SK-N-SH treated with all-trans-retinoic acid at 6 μM for 48 hours (cell line): ENCODE measurements around the gene SCN2B.

Source experiments
- ATAC-seq: fragments of 200-7000 bp; cut with Tn5 transposase; 3 replicates; pipeline ENCODE4 v1.9.1; 2020; ENCODE audit warnings: mild to moderate bottlenecking, moderate library complexity
- ARNTL ChIP-seq: fragments of 450-650 bp; formaldehyde crosslinking; IDR thresholded peaks from 2 replicates; pipeline ENCODE4 v1.5.0; 2020; ENCODE audit warnings: low read depth, mild to moderate bottlenecking, moderate library complexity, borderline replicate concordance
- BACH2 ChIP-seq: fragments of 250-450 bp; sonication (Bioruptor Pico); IDR thresholded peaks from 2 replicates; pipeline ENCODE4 v1.9.0; 2021; ENCODE audit warnings: mild to moderate bottlenecking, borderline replicate concordance
- CREB5 ChIP-seq: fragments of 250-450 bp; sonication (Bioruptor Pico); IDR thresholded peaks from 2 replicates; pipeline ENCODE4 v1.5.1; 2020; ENCODE audit warnings: low read depth, mild to moderate bottlenecking, moderate library complexity
- CSDC2 ChIP-seq: fragments of 250-450 bp; sonication (Bioruptor Pico); IDR thresholded peaks from 2 replicates; pipeline ENCODE4 v1.5.0; 2020; ENCODE audit warnings: mild to moderate bottlenecking, moderate library complexity
- CSRNP3 ChIP-seq: fragments of 250-450 bp; sonication (Bioruptor Pico); IDR thresholded peaks from 2 replicates; pipeline ENCODE4 v1.5.1; 2021; ENCODE audit warnings: mild to moderate bottlenecking, moderate library complexity
- ESRRG ChIP-seq: fragments of 250-450 bp; sonication (Bioruptor Pico); IDR thresholded peaks from 2 replicates; pipeline ENCODE4 v1.6.1; 2021; ENCODE audit warnings: mild to moderate bottlenecking
- GLIS3 ChIP-seq: fragments of 250-450 bp; sonication (Bioruptor Pico); IDR thresholded peaks from 2 replicates; pipeline ENCODE4 v1.5.0; 2020; ENCODE audit warnings: mild to moderate bottlenecking, moderate library complexity
- OSR1 ChIP-seq: fragments of 250-450 bp; sonication (Bioruptor Pico); IDR thresholded peaks from 2 replicates; pipeline ENCODE4 v1.8.0; 2022; ENCODE audit warnings: moderate library complexity, mild to moderate bottlenecking, inconsistent platforms
- PPARA ChIP-seq: fragments of 250-450 bp; sonication (Bioruptor Pico); IDR thresholded peaks from 2 replicates; pipeline ENCODE4 v1.5.0; 2020; ENCODE audit warnings: mild to moderate bottlenecking, borderline replicate concordance
- RARB ChIP-seq: fragments of 250-450 bp; sonication (Bioruptor Pico); IDR thresholded peaks from 2 replicates; pipeline ENCODE4 v1.8.0; 2021; ENCODE audit warnings: mild to moderate bottlenecking, moderate library complexity
- SNAI2 ChIP-seq: fragments of 250-450 bp; sonication (Bioruptor Pico); IDR thresholded peaks from 2 replicates; pipeline ENCODE4 v1.5.0; 2020; ENCODE audit warnings: mild to moderate bottlenecking, moderate library complexity
- TCF4 ChIP-seq: fragments of 250-450 bp; sonication (Bioruptor Pico); IDR thresholded peaks from 2 replicates; pipeline ENCODE4 v1.8.0; 2021; ENCODE audit warnings: mild to moderate bottlenecking, moderate library complexity, borderline replicate concordance
- TOX ChIP-seq: fragments of 250-450 bp; sonication (Bioruptor Pico); IDR thresholded peaks from 2 replicates; pipeline ENCODE4 v1.8.0; 2021; ENCODE audit warnings: mild to moderate bottlenecking, moderate library complexity, borderline replicate concordance
- ZFP3 ChIP-seq: fragments of 250-450 bp; sonication (Bioruptor Pico); IDR thresholded peaks from 2 replicates; pipeline ENCODE4 v1.5.0; 2020; ENCODE audit warnings: mild to moderate bottlenecking, moderate library complexity
- ZNF565 ChIP-seq: fragments of 450-650 bp; formaldehyde crosslinking; conservative IDR thresholded peaks from 2 replicates; pipeline ENCODE4 v1.5.0; 2020; ENCODE audit warnings: low read depth, mild to moderate bottlenecking, moderate library complexity
- ZNF70 ChIP-seq: fragments of 450-650 bp; formaldehyde crosslinking; IDR thresholded peaks from 2 replicates; pipeline ENCODE4 v1.5.0; 2020; ENCODE audit warnings: mild to moderate bottlenecking, moderate library complexity
- ZNF8 ChIP-seq: fragments of 450-650 bp; formaldehyde crosslinking; IDR thresholded peaks from 2 replicates; pipeline ENCODE4 v1.5.0; 2020; ENCODE audit warnings: mild to moderate bottlenecking, moderate library complexity
- TF ChIP-seq, protein P1 (sequence below): fragments of 250-450 bp; sonication (Bioruptor Pico); IDR thresholded peaks from 2 replicates; pipeline ENCODE4 v1.5.0; 2020; ENCODE audit warnings: mild to moderate bottlenecking, moderate library complexity
- TF ChIP-seq, protein P2 (sequence below): fragments of 250-450 bp; sonication (Bioruptor Pico); IDR thresholded peaks from 2 replicates; pipeline ENCODE4 v1.8.0; 2020; ENCODE audit warnings: mild to moderate bottlenecking, moderate library complexity, borderline replicate concordance

Gene SCN2B

DNA sequence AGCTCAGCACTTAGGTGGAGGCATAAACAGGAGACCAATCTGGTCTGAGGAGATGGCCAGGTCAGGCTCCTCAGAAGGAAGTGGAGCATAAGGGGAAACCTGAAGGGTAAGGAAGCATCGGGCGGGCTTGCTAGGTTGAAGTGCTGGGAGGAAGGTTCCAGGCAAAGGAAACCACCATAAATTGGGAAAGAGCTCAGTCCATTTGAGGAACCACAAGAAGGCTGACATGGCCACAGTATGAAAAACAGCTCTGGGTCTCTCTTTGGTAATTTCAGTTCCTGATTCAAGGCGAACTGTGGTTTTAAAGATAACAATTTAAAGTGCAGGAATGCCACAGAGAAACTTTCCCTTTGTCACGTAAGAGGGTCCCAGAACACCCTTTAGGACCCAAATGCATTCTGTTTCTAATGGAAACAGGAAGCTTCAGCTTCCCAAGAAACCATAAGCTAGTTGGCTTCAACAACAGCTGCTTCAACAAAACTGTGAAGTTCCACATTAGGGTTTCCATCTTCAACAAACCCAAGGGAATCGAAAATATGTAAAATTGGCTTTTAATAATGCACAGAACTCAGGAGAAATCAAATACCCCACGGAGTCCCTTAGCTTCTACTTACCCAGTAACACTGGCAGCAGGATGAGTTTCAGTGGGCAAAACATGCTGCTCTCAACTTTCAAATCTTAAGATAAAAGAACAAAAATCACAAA lies 37.9 kb upstream of the SCN2B start:
- ATAC-seq = no peak
- no peak for TF ChIP-seq ESRRG (CRISPR knock-in tag)
- no peak for TF ChIP-seq CSRNP3 (CRISPR knock-in tag)
- TF ChIP-seq CREB5 (CRISPR knock-in tag) = no peak
- TF ChIP-seq ZNF565 (CRISPR knock-in tag) = no peak
- no peak for TF ChIP-seq RARB (CRISPR knock-in tag)
- TF ChIP-seq CSDC2 (CRISPR knock-in tag) = no peak
- TF ChIP-seq ZNF70 (CRISPR knock-in tag) = no peak
- no peak for TF ChIP-seq OSR1 (CRISPR knock-in tag)
- no peak for TF ChIP-seq GLIS3 (CRISPR knock-in tag)
- TF ChIP-seq, protein P1, sequence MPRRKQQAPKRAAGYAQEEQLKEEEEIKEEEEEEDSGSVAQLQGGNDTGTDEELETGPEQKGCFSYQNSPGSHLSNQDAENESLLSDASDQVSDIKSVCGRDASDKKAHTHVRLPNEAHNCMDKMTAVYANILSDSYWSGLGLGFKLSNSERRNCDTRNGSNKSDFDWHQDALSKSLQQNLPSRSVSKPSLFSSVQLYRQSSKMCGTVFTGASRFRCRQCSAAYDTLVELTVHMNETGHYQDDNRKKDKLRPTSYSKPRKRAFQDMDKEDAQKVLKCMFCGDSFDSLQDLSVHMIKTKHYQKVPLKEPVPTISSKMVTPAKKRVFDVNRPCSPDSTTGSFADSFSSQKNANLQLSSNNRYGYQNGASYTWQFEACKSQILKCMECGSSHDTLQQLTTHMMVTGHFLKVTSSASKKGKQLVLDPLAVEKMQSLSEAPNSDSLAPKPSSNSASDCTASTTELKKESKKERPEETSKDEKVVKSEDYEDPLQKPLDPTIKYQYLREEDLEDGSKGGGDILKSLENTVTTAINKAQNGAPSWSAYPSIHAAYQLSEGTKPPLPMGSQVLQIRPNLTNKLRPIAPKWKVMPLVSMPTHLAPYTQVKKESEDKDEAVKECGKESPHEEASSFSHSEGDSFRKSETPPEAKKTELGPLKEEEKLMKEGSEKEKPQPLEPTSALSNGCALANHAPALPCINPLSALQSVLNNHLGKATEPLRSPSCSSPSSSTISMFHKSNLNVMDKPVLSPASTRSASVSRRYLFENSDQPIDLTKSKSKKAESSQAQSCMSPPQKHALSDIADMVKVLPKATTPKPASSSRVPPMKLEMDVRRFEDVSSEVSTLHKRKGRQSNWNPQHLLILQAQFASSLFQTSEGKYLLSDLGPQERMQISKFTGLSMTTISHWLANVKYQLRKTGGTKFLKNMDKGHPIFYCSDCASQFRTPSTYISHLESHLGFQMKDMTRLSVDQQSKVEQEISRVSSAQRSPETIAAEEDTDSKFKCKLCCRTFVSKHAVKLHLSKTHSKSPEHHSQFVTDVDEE = no peak
- TF ChIP-seq, protein P2, sequence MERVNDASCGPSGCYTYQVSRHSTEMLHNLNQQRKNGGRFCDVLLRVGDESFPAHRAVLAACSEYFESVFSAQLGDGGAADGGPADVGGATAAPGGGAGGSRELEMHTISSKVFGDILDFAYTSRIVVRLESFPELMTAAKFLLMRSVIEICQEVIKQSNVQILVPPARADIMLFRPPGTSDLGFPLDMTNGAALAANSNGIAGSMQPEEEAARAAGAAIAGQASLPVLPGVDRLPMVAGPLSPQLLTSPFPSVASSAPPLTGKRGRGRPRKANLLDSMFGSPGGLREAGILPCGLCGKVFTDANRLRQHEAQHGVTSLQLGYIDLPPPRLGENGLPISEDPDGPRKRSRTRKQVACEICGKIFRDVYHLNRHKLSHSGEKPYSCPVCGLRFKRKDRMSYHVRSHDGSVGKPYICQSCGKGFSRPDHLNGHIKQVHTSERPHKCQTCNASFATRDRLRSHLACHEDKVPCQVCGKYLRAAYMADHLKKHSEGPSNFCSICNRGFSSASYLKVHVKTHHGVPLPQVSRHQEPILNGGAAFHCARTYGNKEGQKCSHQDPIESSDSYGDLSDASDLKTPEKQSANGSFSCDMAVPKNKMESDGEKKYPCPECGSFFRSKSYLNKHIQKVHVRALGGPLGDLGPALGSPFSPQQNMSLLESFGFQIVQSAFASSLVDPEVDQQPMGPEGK (CRISPR knock-in tag) = no peak

- no peak for ATAC-seq
- TF ChIP-seq PPARA (CRISPR knock-in tag) = no peak
- TF ChIP-seq TCF4 (CRISPR knock-in tag) = no peak
- TF ChIP-seq, protein P1 = no peak
- no peak for TF ChIP-seq ARNTL
- TF ChIP-seq ESRRG (CRISPR knock-in tag) = no peak
- no peak for TF ChIP-seq TOX (CRISPR knock-in tag)
- no peak for TF ChIP-seq ZNF70 (CRISPR knock-in tag)
- no peak for TF ChIP-seq BACH2
- TF ChIP-seq, protein P2 (CRISPR knock-in tag) = no peak
- no peak for TF ChIP-seq CREB5 (CRISPR knock-in tag)
- no peak for TF ChIP-seq SNAI2 (CRISPR knock-in tag)
- TF ChIP-seq CSRNP3 (CRISPR knock-in tag) = no peak
- TF ChIP-seq ZFP3 (CRISPR knock-in tag) = no peak
- TF ChIP-seq OSR1 (CRISPR knock-in tag) = no peak
- no peak for TF ChIP-seq ZNF565 (CRISPR knock-in tag)
- TF ChIP-seq CSDC2 (CRISPR knock-in tag) = no peak
- TF ChIP-seq ZNF8 (CRISPR knock-in tag) = no peak
Measured at GRCh38 chr11:118213781-118214180, 37.3 kb upstream of the SCN2B start.
